ENCODE results near the gene EFS.

- TF ChIP-seq CTCF (IDR thresholded peaks at IDR 0.05) (no peak), POLR2A (IDR thresholded peaks at IDR 0.05) (no peak)
Measured at GRCh38 chr14:23359722-23360447, 5.1 kb downstream of the EFS start.

All from testis (tissue), 2 donors.